IPS-20b (cell line): ENCODE data around the gene PHKG2.

Experiments used
- H3K27ac ChIP-seq: one replicate; pipeline ENCODE4 v1.5.1; 2013; ENCODE audit warnings: low read length
- H3K27me3 ChIP-seq: 2 replicates; pipeline ENCODE4 v1.6.1; 2013; ENCODE audit warnings: mild to moderate bottlenecking, low read length, inconsistent platforms; ENCODE audit not compliant: insufficient read depth
- H3K36me3 ChIP-seq: 2 replicates; pipeline ENCODE4 v1.6.1; 2013; ENCODE audit warnings: low read depth, mild to moderate bottlenecking, inconsistent platforms, low read length, moderate library complexity; ENCODE audit not compliant: insufficient read depth
- H3K4me1 ChIP-seq: 2 replicates; pipeline ENCODE4 v1.6.1; 2013; ENCODE audit warnings: mild to moderate bottlenecking, control low read depth, inconsistent platforms, low read length, moderate library complexity; ENCODE audit not compliant: insufficient read depth
- H3K4me3 ChIP-seq: 2 replicates; pipeline ENCODE4 v1.5.1; 2013; ENCODE audit warnings: mild to moderate bottlenecking, low read length, inconsistent platforms
- H3K9ac ChIP-seq: 2 replicates; pipeline ENCODE4 v1.6.1; 2013; ENCODE audit warnings: low read depth, mild to moderate bottlenecking, inconsistent platforms, low read length, moderate library complexity
- H3K9me3 ChIP-seq: 2 replicates; pipeline ENCODE4 v1.6.1; 2013; ENCODE audit warnings: mild to moderate bottlenecking, low read depth, low read length, inconsistent platforms; ENCODE audit not compliant: insufficient read depth

The PHKG2 gene

DNA sequence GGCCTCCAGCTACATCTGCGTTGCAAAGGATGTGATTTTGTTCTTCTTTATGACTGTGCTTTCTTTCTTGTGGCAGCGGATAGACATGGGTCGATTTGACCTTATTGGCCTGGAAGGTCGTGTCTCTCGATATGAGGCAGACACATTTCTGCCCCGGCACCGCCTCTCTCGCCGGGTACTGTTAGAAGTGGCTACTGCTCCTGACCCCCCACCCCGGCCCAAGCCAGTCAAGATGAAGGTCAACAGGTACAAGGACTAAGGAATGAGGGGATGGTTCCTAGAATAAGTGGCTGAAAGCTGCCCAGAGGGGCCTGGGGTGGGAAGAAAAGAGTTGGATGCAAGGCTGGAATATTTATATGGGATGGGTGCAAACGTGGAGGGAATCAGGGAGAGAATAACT is 28.1 kb upstream of the PHKG2 start:
- Histone ChIP-seq H3K36me3 (peaks cover 94% of the 10 kb centered on the region), H3K4me3 (no peak overlapping the region), H3K27me3 (no peaks in the 10 kb centered on the region), H3K27ac (no peak overlapping the region), H3K9ac (no peak overlapping the region), H3K9me3 (no peaks in the 10 kb centered on the region), H3K4me1 (no peaks in the 10 kb centered on the region)

- H3K9ac ChIP-seq, result no peak overlapping the region
- no peaks in the 10 kb centered on the region for H3K4me1 ChIP-seq
- H3K27me3 ChIP-seq, result no peaks in the 10 kb centered on the region
- no peaks in the 10 kb centered on the region for H3K9me3 ChIP-seq
- H3K36me3 ChIP-seq, result peaks cover 95% of the 10 kb centered on the region
- no peak overlapping the region for H3K27ac ChIP-seq
- no peak overlapping the region for H3K4me3 ChIP-seq
These were observed 27.5 kb upstream of the PHKG2 start for GRCh38 chr16:30720694-30721093.

DNA sequence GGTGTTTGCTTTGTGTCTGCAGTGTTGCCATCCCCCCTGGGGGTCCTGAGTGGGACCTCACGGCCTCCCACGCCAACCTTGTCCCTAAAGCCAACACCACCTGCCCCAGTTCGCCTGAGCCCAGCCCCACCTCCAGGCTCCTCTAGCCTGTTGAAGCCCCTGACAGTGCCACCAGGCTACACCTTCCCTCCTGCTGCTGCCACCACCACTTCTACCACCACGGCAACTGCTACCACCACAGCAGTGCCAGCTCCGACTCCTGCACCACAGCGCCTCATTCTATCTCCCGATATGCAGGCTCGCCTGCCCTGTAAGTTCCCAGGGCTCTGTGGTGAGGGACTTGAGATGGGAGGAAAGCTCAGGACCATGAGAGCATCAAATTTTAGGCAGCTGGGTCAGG is 27.1 kb upstream of the PHKG2 start:
- no peak overlapping the region for H3K27ac ChIP-seq
- H3K9ac ChIP-seq, result no peak overlapping the region
- H3K4me3 ChIP-seq, result no peak overlapping the region
- H3K36me3 ChIP-seq, result peaks cover 95% of the 10 kb centered on the region
- no peaks in the 10 kb centered on the region for H3K27me3 ChIP-seq
- no peaks in the 10 kb centered on the region for H3K4me1 ChIP-seq
- H3K9me3 ChIP-seq, result no peaks in the 10 kb centered on the region

GRCh38 chr16:30721606-30722005 is 26.6 kb upstream of the PHKG2 start:
- H3K27ac ChIP-seq, result no peak overlapping the region
- peaks cover 95% of the 10 kb centered on the region for H3K36me3 ChIP-seq
- H3K4me3 ChIP-seq, result no peak overlapping the region
- no peaks in the 10 kb centered on the region for H3K4me1 ChIP-seq
- H3K27me3 ChIP-seq, result no peaks in the 10 kb centered on the region
- H3K9me3 ChIP-seq, result no peaks in the 10 kb centered on the region
- no peak overlapping the region for H3K9ac ChIP-seq

DNA sequence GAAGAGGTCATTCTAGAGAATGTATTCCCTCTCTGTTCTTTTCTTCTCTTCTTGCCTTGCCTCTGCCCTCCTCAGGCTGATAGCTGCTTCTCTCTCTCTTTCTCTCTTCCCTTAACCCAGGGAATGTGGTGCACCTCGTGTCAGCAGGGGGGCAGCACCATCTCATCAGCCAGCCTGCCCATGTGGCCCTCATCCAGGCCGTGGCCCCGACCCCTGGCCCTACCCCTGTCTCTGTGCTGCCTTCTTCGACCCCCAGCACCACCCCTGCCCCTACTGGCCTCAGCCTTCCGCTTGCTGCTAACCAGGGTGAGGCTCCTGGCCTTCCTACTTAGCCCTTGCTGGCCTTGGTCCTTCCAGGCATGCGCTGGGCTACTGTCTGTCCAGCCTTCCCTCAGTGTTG is 25.8 kb upstream of the PHKG2 start:
- H3K27me3 ChIP-seq, result no peaks in the 10 kb centered on the region
- H3K27ac ChIP-seq, result no peak overlapping the region
- no peak overlapping the region for H3K9ac ChIP-seq
- no peaks in the 10 kb centered on the region for H3K9me3 ChIP-seq
- H3K4me3 ChIP-seq, result no peak overlapping the region
- H3K36me3 ChIP-seq, result peaks cover 93% of the 10 kb centered on the region
- H3K4me1 ChIP-seq, result no peaks in the 10 kb centered on the region

GRCh38 chr16:30722916-30723315 is 25.3 kb upstream of the PHKG2 start:
- Histone ChIP-seq H3K27ac (no peak overlapping the region), H3K27me3 (no peaks in the 10 kb centered on the region), H3K4me3 (no peak overlapping the region), H3K36me3 (peaks cover 90% of the 10 kb centered on the region), H3K4me1 (no peaks in the 10 kb centered on the region; the same call in 1 of the 2 replicates), H3K9me3 (no peaks in the 10 kb centered on the region), H3K9ac (no peak overlapping the region)

DNA sequence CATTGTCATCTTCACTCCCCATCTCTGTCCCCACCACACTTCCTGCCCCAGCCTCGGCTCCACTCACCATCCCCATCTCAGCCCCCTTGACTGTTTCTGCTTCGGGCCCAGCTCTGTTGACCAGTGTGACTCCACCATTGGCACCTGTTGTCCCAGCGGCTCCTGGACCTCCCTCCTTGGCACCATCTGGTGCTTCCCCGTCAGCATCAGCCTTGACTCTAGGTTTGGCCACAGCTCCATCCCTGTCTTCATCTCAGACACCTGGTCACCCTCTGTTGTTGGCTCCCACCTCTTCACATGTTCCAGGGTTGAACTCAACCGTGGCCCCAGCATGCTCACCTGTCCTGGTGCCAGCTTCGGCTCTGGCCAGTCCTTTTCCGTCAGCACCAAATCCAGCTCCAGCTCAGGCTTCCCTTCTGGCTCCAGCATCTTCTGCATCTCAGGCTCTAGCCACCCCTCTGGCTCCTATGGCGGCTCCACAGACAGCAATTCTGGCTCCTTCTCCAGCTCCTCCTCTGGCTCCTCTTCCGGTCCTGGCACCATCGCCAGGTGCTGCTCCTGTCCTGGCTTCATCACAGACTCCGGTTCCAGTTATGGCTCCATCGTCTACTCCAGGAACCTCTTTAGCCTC is 24.4 kb upstream of the PHKG2 start:
- no peaks in the 10 kb centered on the region for H3K27me3 ChIP-seq
- H3K9me3 ChIP-seq, result no peaks in the 10 kb centered on the region
- H3K9ac ChIP-seq, result no peak overlapping the region
- H3K4me3 ChIP-seq, result no peak overlapping the region
- peaks cover 7% of the 10 kb centered on the region for H3K4me1 ChIP-seq
- peaks cover 93% of the 10 kb centered on the region for H3K36me3 ChIP-seq
- H3K27ac ChIP-seq, result no peak overlapping the region

DNA sequence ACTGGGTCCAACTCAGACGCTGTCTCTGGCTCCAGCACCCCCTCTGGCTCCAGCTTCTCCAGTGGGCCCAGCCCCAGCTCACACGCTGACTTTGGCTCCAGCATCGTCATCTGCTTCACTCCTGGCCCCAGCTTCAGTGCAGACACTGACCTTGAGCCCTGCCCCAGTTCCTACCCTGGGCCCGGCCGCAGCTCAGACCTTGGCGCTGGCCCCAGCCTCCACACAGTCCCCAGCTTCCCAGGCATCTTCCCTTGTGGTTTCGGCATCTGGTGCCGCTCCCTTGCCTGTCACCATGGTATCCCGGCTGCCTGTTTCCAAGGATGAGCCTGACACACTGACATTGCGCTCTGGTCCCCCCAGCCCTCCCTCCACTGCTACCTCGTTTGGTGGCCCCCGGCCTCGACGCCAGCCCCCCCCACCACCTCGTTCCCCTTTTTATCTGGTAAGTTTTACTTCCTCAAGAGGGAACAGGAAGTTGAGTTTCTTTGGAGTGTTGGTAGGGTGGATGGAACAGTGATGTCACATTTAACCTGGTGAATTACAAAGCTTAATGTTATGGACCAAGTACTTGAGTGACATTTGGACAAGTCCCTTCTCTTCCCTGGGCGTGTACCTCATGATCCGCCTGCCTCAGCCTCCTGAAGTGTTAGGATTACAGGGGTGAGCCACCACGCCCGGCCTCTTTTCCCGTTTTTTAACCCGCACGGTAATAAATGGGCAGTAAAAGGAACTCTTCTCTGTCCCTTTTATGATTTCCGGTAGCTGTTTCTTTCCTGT is 23.4 kb upstream of the PHKG2 start:
- Histone ChIP-seq H3K36me3 (peaks cover 95% of the 10 kb centered on the region), H3K9ac (no peak overlapping the region), H3K4me1 (peaks cover 7% of the 10 kb centered on the region), H3K27me3 (no peaks in the 10 kb centered on the region), H3K27ac (no peak overlapping the region), H3K9me3 (no peaks in the 10 kb centered on the region), H3K4me3 (no peak overlapping the region)

DNA sequence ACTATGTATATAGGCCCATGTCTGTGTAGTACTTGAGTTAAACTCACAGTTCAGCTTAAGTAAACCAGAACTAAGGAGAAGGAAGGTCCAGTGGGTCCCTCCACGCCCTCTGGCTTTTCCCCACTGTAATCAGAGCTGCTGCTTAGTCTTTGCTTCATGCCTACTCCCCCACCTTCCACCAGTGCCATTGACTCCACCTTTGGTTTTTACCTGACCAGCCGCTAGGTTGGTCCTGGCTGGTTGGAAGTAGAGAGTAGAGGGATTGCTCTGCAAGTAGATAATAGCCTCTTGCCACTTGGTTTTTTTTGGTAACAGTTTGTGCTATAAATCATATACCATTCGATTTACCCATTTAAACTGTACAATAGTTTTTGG is 22.8 kb upstream of the PHKG2 start:
- H3K9me3 ChIP-seq, result no peaks in the 10 kb centered on the region
- H3K27me3 ChIP-seq, result no peaks in the 10 kb centered on the region
- H3K9ac ChIP-seq, result no peak overlapping the region
- no peak overlapping the region for H3K4me3 ChIP-seq
- peaks cover 94% of the 10 kb centered on the region for H3K36me3 ChIP-seq
- H3K27ac ChIP-seq, result no peak overlapping the region
- H3K4me1 ChIP-seq, result peaks cover 7% of the 10 kb centered on the region

DNA sequence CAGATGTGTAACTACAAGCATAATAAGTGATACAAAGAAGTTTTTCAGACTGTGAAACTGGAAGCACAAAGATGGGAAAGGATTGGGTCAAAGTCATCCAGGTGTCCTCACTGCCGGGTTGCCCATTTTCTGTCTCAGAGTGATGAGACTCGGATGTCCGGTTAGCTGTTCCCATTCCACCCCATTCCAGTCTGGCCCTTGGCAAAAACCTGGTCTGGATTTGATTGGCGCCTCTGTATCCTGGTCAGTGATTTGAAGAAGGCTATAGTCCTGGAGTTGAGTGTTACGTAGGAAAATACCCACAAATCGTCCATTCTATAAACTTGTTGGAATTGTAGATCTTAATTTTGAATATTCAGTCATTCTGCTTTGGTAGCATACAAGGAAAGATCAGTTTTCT is 19.9 kb upstream of the PHKG2 start:
- H3K36me3 ChIP-seq, result peaks cover 89% of the 10 kb centered on the region
- H3K27ac ChIP-seq, result no peak overlapping the region
- no peak overlapping the region for H3K9ac ChIP-seq
- H3K4me3 ChIP-seq, result no peak overlapping the region
- H3K9me3 ChIP-seq, result no peaks in the 10 kb centered on the region
- peaks cover 7% of the 10 kb centered on the region for H3K4me1 ChIP-seq
- no peaks in the 10 kb centered on the region for H3K27me3 ChIP-seq

DNA sequence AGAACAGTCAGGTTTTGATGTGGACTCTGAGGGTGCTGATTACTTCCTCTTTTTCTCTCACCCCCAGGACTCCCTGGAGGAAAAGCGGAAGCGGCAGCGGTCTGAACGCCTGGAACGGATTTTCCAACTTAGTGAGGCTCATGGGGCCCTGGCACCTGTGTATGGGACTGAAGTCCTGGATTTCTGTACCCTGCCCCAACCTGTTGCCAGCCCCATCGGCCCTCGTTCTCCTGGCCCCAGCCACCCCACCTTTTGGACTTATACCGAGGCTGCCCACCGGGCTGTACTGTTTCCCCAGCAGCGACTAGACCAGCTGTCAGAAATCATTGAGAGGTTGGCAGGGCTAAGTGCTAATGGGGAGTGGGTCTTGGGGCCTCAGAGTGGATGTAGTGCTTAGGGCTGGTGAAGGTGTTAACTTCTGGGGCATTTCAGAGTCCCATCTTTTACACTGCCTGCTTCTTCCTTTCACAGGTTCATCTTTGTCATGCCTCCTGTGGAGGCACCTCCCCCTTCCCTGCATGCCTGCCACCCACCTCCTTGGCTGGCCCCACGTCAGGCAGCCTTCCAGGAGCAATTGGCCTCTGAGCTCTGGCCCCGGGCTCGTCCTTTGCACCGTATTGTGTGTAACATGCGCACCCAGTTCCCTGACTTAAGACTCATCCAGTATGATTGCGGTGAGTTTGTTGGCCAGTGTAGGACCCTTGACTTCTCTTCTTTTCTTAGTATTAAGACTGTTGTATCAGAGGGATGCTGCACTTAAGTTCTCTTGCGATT is 19.1 kb upstream of the PHKG2 start:
- no peaks in the 10 kb centered on the region for H3K9me3 ChIP-seq
- H3K4me3 ChIP-seq, result no peak overlapping the region
- H3K4me1 ChIP-seq, result peaks cover 7% of the 10 kb centered on the region
- peaks cover 89% of the 10 kb centered on the region for H3K36me3 ChIP-seq
- no peaks in the 10 kb centered on the region for H3K27me3 ChIP-seq
- H3K9ac ChIP-seq, result no peak overlapping the region
- H3K27ac ChIP-seq, result no peak overlapping the region

DNA sequence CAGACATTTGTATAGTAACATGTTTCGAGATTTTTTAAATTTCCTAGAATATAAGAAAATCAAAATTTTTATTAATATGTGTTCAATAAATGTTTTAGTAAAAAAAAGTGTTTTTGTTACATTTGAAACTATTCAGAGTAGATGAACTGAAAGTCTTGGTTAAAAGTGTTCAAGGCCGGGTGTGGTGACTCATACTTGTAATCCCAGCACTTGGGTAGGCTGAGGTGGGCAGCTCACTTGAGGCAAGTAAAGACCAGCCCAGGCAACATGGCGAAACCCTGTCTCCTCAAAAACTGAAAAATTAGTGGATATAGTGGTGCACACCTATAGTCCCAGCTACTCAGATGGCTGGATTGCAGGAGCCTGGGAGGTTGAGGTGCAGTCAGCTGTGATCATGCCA is 16.8 kb upstream of the PHKG2 start:
- Histone ChIP-seq H3K36me3 (peaks cover 86% of the 10 kb centered on the region), H3K9ac (no peak overlapping the region)

More for the DNA sequence above, 16.8 kb upstream of the PHKG2 start:
- no peaks in the 10 kb centered on the region for H3K27me3 ChIP-seq
- H3K9me3 ChIP-seq, result no peaks in the 10 kb centered on the region
- H3K4me3 ChIP-seq, result no peak overlapping the region
- no peak overlapping the region for H3K27ac ChIP-seq
- H3K4me1 ChIP-seq, result peaks cover 7% of the 10 kb centered on the region
